Nephron (organoid): Measurements from ENCODE around the gene CNTNAP2.
A peak's percentile ranks its signal among the peaks of the same experiment; 100 is the strongest.

Experiments used
- H3K27ac Mint-ChIP-seq, 3 experiments: 2 replicates each; pipeline ENCODE4 v1.8.0; 2020; ENCODE audit warnings: mixed read lengths in 3 of 3, mild to moderate bottlenecking in 2 of 3, moderate library complexity in 1 of 3
- H3K27me3 Mint-ChIP-seq: 2 replicates; pipeline ENCODE4 v1.8.0; 2021; ENCODE audit warnings: low read depth, mild to moderate bottlenecking, moderate library complexity, mixed read lengths
- H3K36me3 Mint-ChIP-seq: 2 replicates; pipeline ENCODE4 v1.8.0; 2020; ENCODE audit warnings: low read depth, mixed read lengths
- H3K4me1 Mint-ChIP-seq: 2 replicates; pipeline ENCODE4 v1.8.0; 2020; ENCODE audit warnings: mixed read lengths
- H3K4me3 Mint-ChIP-seq, 3 experiments: 2 replicates each; pipeline ENCODE4 v1.8.0; 2020; ENCODE audit warnings: mild to moderate bottlenecking in 3 of 3, mixed read lengths in 3 of 3, moderate library complexity in 2 of 3
- H3K9me3 Mint-ChIP-seq: 2 replicates; pipeline ENCODE4 v1.8.0; 2020; ENCODE audit warnings: mixed read lengths
- TF ChIP-seq, protein P1 (sequence below), 3 experiments: fragments of 200-600 bp; sonication (generic); IDR thresholded peaks; one replicate each; pipeline ENCODE4 v1.5.0; 2021; ENCODE audit warnings: antibody characterized with exemption in 3 of 3; ENCODE audit not compliant: unreplicated experiment in 3 of 3

Gene CNTNAP2

DNA sequence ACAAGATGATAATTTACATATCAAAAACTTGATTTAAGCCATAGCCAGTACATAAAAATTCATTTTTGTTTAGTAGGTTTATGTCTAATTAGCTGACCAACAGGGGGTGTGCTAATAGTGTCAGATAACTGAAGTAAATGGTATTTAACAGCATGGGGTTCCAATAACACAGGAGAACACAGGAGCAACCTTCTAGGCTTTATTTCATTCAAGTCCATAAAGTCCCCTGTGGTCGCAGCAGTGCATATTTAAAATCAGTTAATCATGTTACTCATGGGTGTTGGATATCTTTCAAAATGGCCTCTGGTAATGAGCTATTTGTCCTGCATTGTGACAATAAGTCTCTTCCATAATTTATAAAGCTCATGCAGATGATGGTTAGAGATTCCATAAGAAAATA lies 238.6 kb downstream of the CNTNAP2 start:
- Mint-ChIP-seq H3K9me3 (no peaks in the 10 kb centered on the region), H3K4me1 (no peaks in the 10 kb centered on the region), H3K36me3 (no peaks in the 10 kb centered on the region), H3K27me3 (no peaks in the 10 kb centered on the region), H3K4me3 (no peak overlapping the region), H3K27ac (no peak overlapping the region)
- TF ChIP-seq, protein P1, sequence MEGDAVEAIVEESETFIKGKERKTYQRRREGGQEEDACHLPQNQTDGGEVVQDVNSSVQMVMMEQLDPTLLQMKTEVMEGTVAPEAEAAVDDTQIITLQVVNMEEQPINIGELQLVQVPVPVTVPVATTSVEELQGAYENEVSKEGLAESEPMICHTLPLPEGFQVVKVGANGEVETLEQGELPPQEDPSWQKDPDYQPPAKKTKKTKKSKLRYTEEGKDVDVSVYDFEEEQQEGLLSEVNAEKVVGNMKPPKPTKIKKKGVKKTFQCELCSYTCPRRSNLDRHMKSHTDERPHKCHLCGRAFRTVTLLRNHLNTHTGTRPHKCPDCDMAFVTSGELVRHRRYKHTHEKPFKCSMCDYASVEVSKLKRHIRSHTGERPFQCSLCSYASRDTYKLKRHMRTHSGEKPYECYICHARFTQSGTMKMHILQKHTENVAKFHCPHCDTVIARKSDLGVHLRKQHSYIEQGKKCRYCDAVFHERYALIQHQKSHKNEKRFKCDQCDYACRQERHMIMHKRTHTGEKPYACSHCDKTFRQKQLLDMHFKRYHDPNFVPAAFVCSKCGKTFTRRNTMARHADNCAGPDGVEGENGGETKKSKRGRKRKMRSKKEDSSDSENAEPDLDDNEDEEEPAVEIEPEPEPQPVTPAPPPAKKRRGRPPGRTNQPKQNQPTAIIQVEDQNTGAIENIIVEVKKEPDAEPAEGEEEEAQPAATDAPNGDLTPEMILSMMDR (IDR thresholded peaks at IDR 0.05; ENCODE audit: unreplicated experiment in 3 of 3): no peak

DNA sequence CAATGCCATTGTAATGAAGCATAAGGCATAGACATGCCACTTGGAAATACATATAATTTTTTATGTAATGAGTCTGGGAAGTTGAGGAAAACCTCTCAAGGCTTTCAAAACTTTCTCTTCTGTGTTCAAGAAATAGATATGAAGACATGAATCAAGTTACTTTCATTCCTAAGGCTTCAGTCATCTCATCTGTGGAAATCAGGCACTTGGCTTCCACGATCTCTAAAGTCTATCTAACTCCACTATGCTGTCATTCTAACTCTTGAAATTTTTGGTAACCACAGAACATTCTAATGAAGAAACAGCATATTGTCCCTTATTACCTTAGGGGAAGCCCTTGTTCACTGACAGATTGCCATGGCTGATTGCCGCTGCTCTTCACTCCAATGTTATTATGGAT lies 242.6 kb downstream of the CNTNAP2 start:
- Mint-ChIP-seq H3K9me3 (no peaks in the 10 kb centered on the region), H3K27me3 (no peaks in the 10 kb centered on the region), H3K36me3 (no peaks in the 10 kb centered on the region), H3K27ac (no peak overlapping the region), H3K4me3 (no peak overlapping the region), H3K4me1 (no peaks in the 10 kb centered on the region)
- TF ChIP-seq, protein P1 (IDR thresholded peaks at IDR 0.05; ENCODE audit: unreplicated experiment in 3 of 3): no peak

DNA sequence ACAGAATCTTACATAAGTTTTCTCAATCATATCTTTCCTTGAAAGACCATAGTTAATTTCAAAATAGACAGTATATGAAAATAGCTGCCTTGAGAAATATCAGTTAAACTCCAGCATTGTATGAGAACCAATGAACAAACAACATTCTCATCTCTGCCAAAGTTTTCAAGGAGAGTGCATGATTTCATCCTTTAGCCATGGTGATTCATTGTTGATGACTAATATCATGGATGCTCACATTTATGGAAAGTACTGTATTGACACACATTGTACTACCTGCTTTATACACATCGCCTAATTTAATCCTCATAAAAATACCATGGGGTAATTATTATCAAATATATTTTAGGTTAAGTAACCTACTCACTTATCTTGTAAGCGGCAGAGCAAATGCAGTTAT lies 250.3 kb downstream of the CNTNAP2 start:
- TF ChIP-seq, protein P1 (IDR thresholded peaks at IDR 0.05; ENCODE audit: unreplicated experiment in 3 of 3): no peak
- H3K9me3 Mint-ChIP-seq: no peaks in the 10 kb centered on the region
- H3K36me3 Mint-ChIP-seq: no peaks in the 10 kb centered on the region
- no peaks in the 10 kb centered on the region for H3K4me1 Mint-ChIP-seq
- no peaks in the 10 kb centered on the region for H3K27me3 Mint-ChIP-seq
- H3K4me3 Mint-ChIP-seq: no peak overlapping the region
- no peak overlapping the region for H3K27ac Mint-ChIP-seq

DNA sequence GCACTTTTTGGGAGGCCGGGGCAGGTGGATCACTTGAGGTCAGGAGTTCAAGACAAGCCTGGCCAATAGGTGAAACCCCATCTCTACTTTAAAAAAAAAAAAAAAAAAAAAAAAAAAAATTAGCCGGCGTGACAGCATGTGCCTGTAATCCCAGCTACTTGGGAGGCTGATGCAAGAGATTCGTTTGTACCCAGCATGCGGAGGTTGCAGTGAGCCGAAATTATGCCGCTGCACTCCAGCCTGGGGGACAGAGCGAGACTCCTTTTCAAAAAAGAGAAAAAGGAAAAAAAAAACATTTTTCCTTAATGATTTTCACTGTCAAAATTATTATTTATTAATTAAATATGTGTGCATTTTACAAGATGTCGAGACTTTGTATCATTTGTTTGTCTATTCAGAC lies 253.6 kb downstream of the CNTNAP2 start:
- no peaks in the 10 kb centered on the region for H3K27me3 Mint-ChIP-seq
- H3K4me3 Mint-ChIP-seq: no peak overlapping the region

GRCh38 chr7:146375170-146375569 lies 258.6 kb downstream of the CNTNAP2 start:
- TF ChIP-seq, protein P1 (IDR thresholded peaks at IDR 0.05; ENCODE audit: unreplicated experiment in 3 of 3): no peak
- Mint-ChIP-seq H3K4me1 (no peaks in the 10 kb centered on the region), H3K27me3 (no peaks in the 10 kb centered on the region), H3K27ac (peak overlapping the region in 1 of 3 experiments; percentile 26), H3K9me3 (no peaks in the 10 kb centered on the region), H3K36me3 (no peaks in the 10 kb centered on the region), H3K4me3 (no peak overlapping the region)

More for the DNA sequence above, 253.6 kb downstream of the CNTNAP2 start:
- H3K9me3 Mint-ChIP-seq: no peaks in the 10 kb centered on the region
- no peak overlapping the region for H3K27ac Mint-ChIP-seq
- no peaks in the 10 kb centered on the region for H3K36me3 Mint-ChIP-seq
- TF ChIP-seq, protein P1 (IDR thresholded peaks at IDR 0.05; ENCODE audit: unreplicated experiment in 3 of 3): no peak
- no peaks in the 10 kb centered on the region for H3K4me1 Mint-ChIP-seq

- TF ChIP-seq, protein P1 (IDR thresholded peaks at IDR 0.05; ENCODE audit: unreplicated experiment in 3 of 3): no peak
- H3K36me3 Mint-ChIP-seq: no peaks in the 10 kb centered on the region
- H3K4me3 Mint-ChIP-seq: no peak overlapping the region
- no peak overlapping the region for H3K27ac Mint-ChIP-seq
- no peaks in the 10 kb centered on the region for H3K27me3 Mint-ChIP-seq
- no peaks in the 10 kb centered on the region for H3K4me1 Mint-ChIP-seq
- no peaks in the 10 kb centered on the region for H3K9me3 Mint-ChIP-seq
Observed at GRCh38 chr7:146378196-146378595, 261.6 kb downstream of the CNTNAP2 start.
